ENCODE data around the gene VIM.
"Not testable (repeated sequence)": the region's sequence is repeated elsewhere in the genome, so short reads cannot be mapped to it uniquely, and the experiment has no call there.

Gene VIM

GRCh38 chr10:17257466-17258321 lies 29.7 kb downstream of the VIM start:
- peak; percentile 26 for DNase-seq

- no peak for DNase-seq
Measured at GRCh38 chr10:17262502-17262901, 34.5 kb downstream of the VIM start.

- DNase-seq = no peak
Measured at GRCh38 chr10:17263580-17263979, 35.5 kb downstream of the VIM start.

- DNase-seq = no peak
Measured at GRCh38 chr10:17265468-17265867, 37.4 kb downstream of the VIM start.

- DNase-seq = not testable (repeated sequence)
Measured at GRCh38 chr10:17266549-17266948, 38.5 kb downstream of the VIM start.

DNA sequence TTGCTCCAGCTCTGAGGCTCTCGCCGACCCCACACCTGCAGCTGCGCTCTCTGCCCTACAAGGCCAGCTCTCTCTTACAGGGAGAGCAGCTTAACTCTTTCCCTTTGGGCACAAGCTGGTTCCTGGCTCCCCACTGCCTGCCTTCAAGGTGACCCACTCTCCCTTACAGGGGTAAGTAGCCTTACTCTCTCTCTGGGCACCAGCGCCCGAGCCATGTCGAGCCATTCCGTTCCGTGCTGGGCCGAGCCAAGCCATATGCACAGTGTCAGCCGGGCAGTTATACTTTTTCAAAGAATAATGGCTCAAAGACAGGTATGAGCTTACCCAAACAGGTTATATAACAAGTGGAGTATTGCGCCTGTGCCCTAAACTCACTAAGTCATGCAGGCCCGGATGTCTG lies 44.6 kb downstream of the VIM start:
- DNase-seq = no peak

DNA sequence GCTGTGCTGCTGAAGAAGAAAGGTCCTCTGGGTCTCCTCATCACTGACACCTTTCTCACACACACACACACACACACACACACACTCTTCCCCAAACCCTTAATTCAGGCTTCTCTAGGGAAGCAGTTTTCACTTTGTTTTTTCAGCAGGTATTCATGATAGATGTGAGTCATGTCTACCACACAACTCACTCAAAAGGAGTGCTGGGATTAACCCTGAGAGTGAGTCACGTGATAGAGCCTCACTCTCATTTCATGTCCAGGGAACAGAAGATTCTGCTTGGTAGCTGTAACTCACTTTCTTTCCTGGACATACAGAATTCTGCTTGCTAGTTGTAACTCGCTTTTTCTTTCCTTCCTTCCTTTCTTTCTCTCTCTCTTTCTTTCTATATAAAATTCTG lies 45.4 kb downstream of the VIM start:
- DNase-seq = no peak

GRCh38 chr10:17276756-17277424 lies 48.8 kb downstream of the VIM start:
- DNase-seq = no peak

DNA sequence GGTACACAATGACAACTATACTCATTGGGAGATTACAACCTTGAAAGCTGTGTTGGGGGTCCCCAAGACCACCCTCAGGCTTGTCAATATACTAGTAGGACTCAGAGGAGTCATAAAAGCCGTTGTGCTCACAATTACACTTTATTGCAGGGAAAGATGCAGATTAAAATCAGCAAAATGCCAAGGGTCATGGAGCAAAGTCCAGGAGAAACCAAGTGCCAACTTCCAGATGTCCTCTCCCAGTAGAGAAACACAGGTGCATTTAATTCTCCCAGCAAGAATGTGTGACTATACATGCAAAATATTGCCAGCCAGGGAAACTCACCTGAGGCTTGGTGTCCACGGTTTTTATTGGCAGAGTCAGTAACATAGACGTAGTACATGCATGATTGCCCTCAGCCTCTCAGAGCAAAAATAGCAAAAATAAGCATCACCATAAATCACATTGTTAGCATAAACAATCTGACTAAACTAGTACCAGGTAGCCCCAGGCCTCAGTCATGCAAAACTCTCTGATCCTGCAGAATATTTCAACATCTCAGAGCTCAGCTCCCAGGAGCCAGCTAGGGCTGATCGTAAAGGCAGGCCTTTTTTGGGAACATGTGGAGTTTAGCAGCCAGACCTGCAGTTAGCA lies 50.7 kb downstream of the VIM start:
- no peak for DNase-seq

DNA sequence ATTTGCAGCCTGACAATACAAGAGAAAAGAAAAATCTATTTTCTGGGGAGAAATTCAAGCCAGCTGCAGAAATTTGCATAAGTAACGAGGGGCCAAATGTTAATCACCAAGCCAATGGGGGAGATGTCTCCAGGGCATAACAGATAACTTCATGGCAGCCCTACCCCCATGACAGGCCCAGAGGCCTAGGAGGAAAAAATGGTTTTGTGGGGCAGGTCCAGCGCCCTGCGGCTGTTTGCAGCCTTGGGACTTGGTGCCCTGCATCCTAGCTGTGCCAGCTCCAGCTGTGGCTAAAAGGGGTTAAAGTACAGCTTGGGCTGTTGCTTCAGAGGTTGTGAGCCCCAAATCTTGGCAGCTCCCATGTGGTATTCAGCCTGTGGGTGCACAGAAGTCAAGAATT lies 54.3 kb downstream of the VIM start:
- DNase-seq = no peak

- DNase-seq = no peak
Measured at GRCh38 chr10:17286562-17287550, 58.8 kb downstream of the VIM start.

Data from activated T-cell treated with anti-CD3 and anti-CD28 coated beads, Interleukin-2, amount 50 U/mL, for 1 hour (primary cell).